ENCODE data around the gene LRRN2. TPM values are rescaled to one million over a fixed set of nuclear protein-coding genes. Genes with fewer than 3 reads are reported as not detected.

LRRN2 gene
- total and polyA plus RNA-seq, 2 of the 8 experiments (the other 6 are each of a cell fraction or from before 2014, with no cell fraction given): 1.8 to 2.3 TPM

- TF ChIP-seq E2F6 (IDR thresholded peaks at IDR 0.05): no peak
- no peak for TF ChIP-seq KDM4A (IDR thresholded peaks at IDR 0.05; ENCODE audit: low read depth, low read length, severe bottlenecking)
- TF ChIP-seq MAX (IDR thresholded peaks at IDR 0.05): no peak
- no peak for TF ChIP-seq JUND (IDR thresholded peaks at IDR 0.05; ENCODE audit: low read length)
These were observed 71.9 kb downstream of the LRRN2 start (continued) for GRCh38 chr1:204613636-204614035.
